Measurements from ENCODE around the gene FBXO9.

Gene FBXO9

DNA sequence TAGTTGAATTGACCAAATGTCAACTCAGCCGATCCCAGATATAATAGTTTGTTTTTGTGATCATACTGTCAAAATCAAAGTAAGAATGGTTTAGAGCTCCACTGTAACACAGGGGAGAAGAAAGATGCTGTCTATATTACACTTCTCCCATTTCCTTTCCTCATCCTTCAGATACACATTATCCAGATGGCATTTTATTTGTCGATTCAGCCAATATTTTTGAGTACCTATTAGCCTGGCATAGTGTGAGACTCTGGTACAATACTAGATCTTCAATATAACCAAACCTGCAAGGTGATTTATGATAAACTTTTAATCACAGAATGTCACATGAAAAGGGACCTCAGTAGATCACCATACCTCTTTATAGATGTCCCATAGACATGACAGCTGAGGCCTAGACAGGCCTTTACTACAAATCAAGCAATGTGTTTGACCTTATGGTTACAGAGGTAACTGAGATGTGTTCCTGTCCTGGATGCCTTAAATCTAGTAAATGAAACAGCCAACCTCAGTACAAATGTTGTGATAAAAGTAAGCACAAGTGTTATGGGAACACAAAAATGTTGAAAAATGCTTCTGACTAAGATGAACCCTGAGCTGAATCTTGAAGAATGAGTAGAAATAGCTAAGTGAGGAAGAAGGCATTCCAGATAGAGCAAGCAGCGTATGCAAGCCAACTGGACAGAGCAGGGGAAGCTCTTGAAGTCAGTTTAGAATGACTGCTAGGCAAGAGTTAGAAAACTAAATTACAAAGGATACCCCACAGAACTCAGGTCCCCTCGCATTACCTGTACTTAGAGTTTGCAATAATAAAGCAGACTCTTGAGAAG, 1.9 kb downstream of the FBXO9 start:
- TF ChIP-seq FOXP2 (optimal IDR thresholded peaks at IDR 0.05; ENCODE audit: borderline replicate concordance, extremely low read depth, extremely low read length, insufficient read depth), result no peak
- TF ChIP-seq, protein P1, sequence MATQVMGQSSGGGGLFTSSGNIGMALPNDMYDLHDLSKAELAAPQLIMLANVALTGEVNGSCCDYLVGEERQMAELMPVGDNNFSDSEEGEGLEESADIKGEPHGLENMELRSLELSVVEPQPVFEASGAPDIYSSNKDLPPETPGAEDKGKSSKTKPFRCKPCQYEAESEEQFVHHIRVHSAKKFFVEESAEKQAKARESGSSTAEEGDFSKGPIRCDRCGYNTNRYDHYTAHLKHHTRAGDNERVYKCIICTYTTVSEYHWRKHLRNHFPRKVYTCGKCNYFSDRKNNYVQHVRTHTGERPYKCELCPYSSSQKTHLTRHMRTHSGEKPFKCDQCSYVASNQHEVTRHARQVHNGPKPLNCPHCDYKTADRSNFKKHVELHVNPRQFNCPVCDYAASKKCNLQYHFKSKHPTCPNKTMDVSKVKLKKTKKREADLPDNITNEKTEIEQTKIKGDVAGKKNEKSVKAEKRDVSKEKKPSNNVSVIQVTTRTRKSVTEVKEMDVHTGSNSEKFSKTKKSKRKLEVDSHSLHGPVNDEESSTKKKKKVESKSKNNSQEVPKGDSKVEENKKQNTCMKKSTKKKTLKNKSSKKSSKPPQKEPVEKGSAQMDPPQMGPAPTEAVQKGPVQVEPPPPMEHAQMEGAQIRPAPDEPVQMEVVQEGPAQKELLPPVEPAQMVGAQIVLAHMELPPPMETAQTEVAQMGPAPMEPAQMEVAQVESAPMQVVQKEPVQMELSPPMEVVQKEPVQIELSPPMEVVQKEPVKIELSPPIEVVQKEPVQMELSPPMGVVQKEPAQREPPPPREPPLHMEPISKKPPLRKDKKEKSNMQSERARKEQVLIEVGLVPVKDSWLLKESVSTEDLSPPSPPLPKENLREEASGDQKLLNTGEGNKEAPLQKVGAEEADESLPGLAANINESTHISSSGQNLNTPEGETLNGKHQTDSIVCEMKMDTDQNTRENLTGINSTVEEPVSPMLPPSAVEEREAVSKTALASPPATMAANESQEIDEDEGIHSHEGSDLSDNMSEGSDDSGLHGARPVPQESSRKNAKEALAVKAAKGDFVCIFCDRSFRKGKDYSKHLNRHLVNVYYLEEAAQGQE (IDR thresholded peaks at IDR 0.05; ENCODE audit: insufficient read depth in 1 of 2, low read depth in 2 of 2, low read length in 2 of 2), result no peak
- TF ChIP-seq SIN3A (IDR thresholded peaks at IDR 0.05; ENCODE audit: borderline replicate concordance, insufficient read depth, low read length), result no peak
- no peak for TF ChIP-seq TAF1 (IDR thresholded peaks at IDR 0.05; ENCODE audit: borderline replicate concordance, insufficient read depth, low read length)
- TF ChIP-seq POLR2AphosphoS5 (IDR thresholded peaks at IDR 0.05; ENCODE audit: low read depth, low read length), result no peak

DNA sequence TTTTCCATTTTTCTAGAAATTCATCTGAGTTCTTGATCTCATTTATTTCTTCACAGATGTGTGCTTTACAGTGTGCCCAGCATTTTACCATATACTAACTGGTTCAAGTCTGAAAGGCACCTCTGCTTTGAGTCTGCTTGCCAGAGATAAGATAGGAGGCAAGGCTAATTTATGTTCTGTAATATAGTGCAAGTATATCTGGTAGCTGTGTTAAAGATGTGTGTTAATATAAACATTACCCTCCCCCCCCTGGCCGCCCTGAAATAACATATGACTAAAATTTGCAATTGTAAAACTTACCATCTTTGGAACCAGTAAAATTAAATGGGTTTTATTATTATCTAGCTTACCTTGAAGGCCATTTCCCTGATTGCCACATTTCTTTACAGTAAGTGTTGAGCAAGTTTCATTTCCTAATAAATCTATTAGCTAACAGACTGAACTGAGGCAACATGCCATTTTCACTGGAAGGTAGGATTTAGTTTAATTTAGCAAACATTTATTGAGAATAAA, 2.7 kb downstream of the FBXO9 start:
- no peak for TF ChIP-seq FOXP2 (optimal IDR thresholded peaks at IDR 0.05; ENCODE audit: borderline replicate concordance, extremely low read depth, extremely low read length, insufficient read depth)
- no peak for TF ChIP-seq TAF1 (IDR thresholded peaks at IDR 0.05; ENCODE audit: borderline replicate concordance, insufficient read depth, low read length)
- TF ChIP-seq, protein P1 (IDR thresholded peaks at IDR 0.05; ENCODE audit: insufficient read depth in 1 of 2, low read depth in 2 of 2, low read length in 2 of 2), result no peak
- no peak for TF ChIP-seq POLR2AphosphoS5 (IDR thresholded peaks at IDR 0.05; ENCODE audit: low read depth, low read length)
- TF ChIP-seq SIN3A (IDR thresholded peaks at IDR 0.05; ENCODE audit: borderline replicate concordance, insufficient read depth, low read length), result no peak

DNA sequence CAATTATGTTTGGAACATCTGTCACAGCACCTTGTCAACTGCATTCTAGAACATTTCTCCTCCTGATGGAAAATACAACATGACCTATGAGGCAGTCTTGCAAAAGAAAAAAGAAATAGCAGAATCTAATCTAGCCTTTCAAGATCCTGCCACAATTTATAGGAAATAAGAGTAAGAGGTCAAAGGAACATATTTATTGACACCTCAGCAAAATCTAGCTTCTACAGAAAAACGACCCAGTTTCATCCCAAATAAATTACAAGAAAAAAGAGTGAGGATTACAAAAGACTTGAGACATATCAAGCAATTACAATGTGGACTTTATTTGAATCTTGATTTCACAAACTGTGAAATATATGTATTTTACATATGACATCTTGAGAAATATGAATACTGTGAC, 4.2 kb downstream of the FBXO9 start:
- TF ChIP-seq FOXP2 (optimal IDR thresholded peaks at IDR 0.05; ENCODE audit: borderline replicate concordance, extremely low read depth, extremely low read length, insufficient read depth) (no peak), SIN3A (IDR thresholded peaks at IDR 0.05; ENCODE audit: borderline replicate concordance, insufficient read depth, low read length) (no peak)

DNA sequence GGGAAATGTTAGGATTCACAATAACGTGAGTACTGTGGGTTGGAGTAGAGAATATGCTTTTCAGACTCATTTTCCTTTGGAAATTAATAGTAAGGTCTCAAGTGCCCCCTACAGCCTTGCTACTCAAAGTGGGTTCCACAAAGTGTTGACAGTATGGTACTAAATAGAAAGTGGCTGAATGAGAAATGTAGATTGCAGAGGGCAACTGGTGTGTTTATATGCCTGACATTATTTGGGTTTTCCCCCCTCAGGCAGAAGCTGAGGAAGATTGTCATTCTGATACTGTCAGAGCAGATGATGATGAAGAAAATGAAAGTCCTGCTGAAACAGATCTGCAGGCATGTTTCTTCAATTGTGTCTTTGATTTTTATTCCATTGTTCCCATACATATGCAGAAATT, 5.6 kb downstream of the FBXO9 start:
- TF ChIP-seq TAF1 (IDR thresholded peaks at IDR 0.05; ENCODE audit: borderline replicate concordance, insufficient read depth, low read length) (no peak), FOXP2 (optimal IDR thresholded peaks at IDR 0.05; ENCODE audit: borderline replicate concordance, extremely low read depth, extremely low read length, insufficient read depth) (no peak), SIN3A (IDR thresholded peaks at IDR 0.05; ENCODE audit: borderline replicate concordance, insufficient read depth, low read length) (no peak), POLR2AphosphoS5 (IDR thresholded peaks at IDR 0.05; ENCODE audit: low read depth, low read length) (no peak)
- TF ChIP-seq, protein P1 (IDR thresholded peaks at IDR 0.05; ENCODE audit: insufficient read depth in 1 of 2, low read depth in 2 of 2, low read length in 2 of 2), result no peak

DNA sequence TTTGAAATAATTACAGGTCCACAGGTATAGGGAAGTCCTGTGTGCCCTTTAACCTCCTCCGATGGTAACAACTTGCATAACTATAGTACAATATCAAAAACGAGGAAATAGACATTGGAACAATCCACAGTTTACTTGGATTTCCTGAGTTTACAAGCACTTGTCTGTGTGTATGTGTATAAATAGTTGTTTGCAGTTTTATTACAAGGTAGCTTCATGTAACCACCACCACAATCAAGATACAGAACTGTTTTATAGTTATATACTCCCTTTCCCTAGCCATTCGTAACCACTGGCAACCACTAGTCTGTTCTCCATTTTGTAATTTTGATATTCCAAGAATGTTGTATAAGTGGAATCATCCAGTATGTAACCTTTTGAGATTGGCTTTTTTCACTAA, 9.1 kb downstream of the FBXO9 start:
- TF ChIP-seq FOXP2 (optimal IDR thresholded peaks at IDR 0.05; ENCODE audit: borderline replicate concordance, extremely low read depth, extremely low read length, insufficient read depth) (no peak), TAF1 (IDR thresholded peaks at IDR 0.05; ENCODE audit: borderline replicate concordance, insufficient read depth, low read length) (no peak), SIN3A (IDR thresholded peaks at IDR 0.05; ENCODE audit: borderline replicate concordance, insufficient read depth, low read length) (no peak), POLR2AphosphoS5 (IDR thresholded peaks at IDR 0.05; ENCODE audit: low read depth, low read length) (no peak)
- TF ChIP-seq, protein P1 (IDR thresholded peaks at IDR 0.05; ENCODE audit: insufficient read depth in 1 of 2, low read depth in 2 of 2, low read length in 2 of 2), result no peak

Data from PFSK-1 (cell line).